HepG2 (cell line): ENCODE results near the gene DVL3. TPM values are rescaled to one million over a fixed set of nuclear protein-coding genes. Genes with fewer than 3 reads are reported as not detected.

Source experiments
- HNF4A ChIP-seq: sonication (generic); formaldehyde crosslinking; IDR thresholded peaks from 2 replicates; pipeline ENCODE4 v1.4.0; 2020; ENCODE audit warnings: missing genetic modification reagents
- NCOA5 ChIP-seq: sonication (generic); formaldehyde crosslinking; IDR thresholded peaks from 2 replicates; pipeline ENCODE4 v1.4.0; 2020; ENCODE audit warnings: missing genetic modification reagents
- ZNF224 ChIP-seq: sonication (generic); formaldehyde crosslinking; IDR thresholded peaks from 2 replicates; pipeline ENCODE4 v1.5.0; 2020; ENCODE audit warnings: mild to moderate bottlenecking, missing genetic modification reagents
- ZNF558 ChIP-seq: sonication (generic); formaldehyde crosslinking; IDR thresholded peaks from 2 replicates; pipeline ENCODE4 v1.9.0; 2022; ENCODE audit warnings: mild to moderate bottlenecking, missing genetic modification reagents, borderline replicate concordance
- ZNF776 ChIP-seq: sonication (generic); formaldehyde crosslinking; IDR thresholded peaks from 2 replicates; pipeline ENCODE4 v1.4.0; 2020; ENCODE audit warnings: mild to moderate bottlenecking, missing genetic modification reagents
- ZNF800 ChIP-seq: sonication (generic); formaldehyde crosslinking; IDR thresholded peaks from 2 replicates; pipeline ENCODE4 v1.4.0; 2020; ENCODE audit warnings: missing genetic modification reagents
- polyA plus RNA-seq, 8 experiments: library from polyadenylated mRNA; depleted of rRNA in 3 of 8; stranded (reverse) in 7 of 8; unstranded in 1 of 8; fragments of >200 nt; fragmentation: Illumina TruSeq in 4 of 8; extraction: Trizol in 4 of 8; gene quantifications; 2 replicates each; pipeline versions ENCODE4 v1.2.1 to v1.2.3, GENCODE V29; 2011 to 2016; ENCODE audit warnings: low read depth in 4 of 8, missing spikeins in 1 of 8, mixed read lengths in 1 of 8; ENCODE audit not compliant: insufficient read depth in 1 of 8
- total RNA-seq, 5 experiments: library from RNA; depleted of rRNA; stranded (reverse); fragments of >200 nt; fragmentation: Illumina TruSeq; extraction: Trizol; gene quantifications; 2 replicates each; pipeline ENCODE4 v1.2.3, GENCODE V29; 2016; ENCODE audit warnings: low read depth in 1 of 5
- TF ChIP-seq, protein P1 (sequence below): sonication (generic); formaldehyde crosslinking; IDR thresholded peaks from 2 replicates; pipeline ENCODE4 v1.4.0; 2020; ENCODE audit warnings: low read depth, mild to moderate bottlenecking, missing genetic modification reagents
- TF ChIP-seq, protein P2 (sequence below): sonication (generic); formaldehyde crosslinking; conservative IDR thresholded peaks from 2 replicates; pipeline ENCODE4 v1.8.0; 2022; ENCODE audit warnings: mild to moderate bottlenecking, moderate library complexity, missing genetic modification reagents
- TF ChIP-seq, protein P3 (sequence below): fragments of 450-650 bp; IDR thresholded peaks from 2 replicates; pipeline ENCODE4 v1.6.1; 2017; ENCODE audit warnings: mild to moderate bottlenecking
- TF ChIP-seq, protein P4 (sequence below): sonication (generic); formaldehyde crosslinking; IDR thresholded peaks from 2 replicates; pipeline ENCODE4 v1.5.0; 2020; ENCODE audit warnings: mild to moderate bottlenecking, missing genetic modification reagents, borderline replicate concordance
- TF ChIP-seq, protein P5 (sequence below): sonication (generic); formaldehyde crosslinking; IDR thresholded peaks from 2 replicates; pipeline ENCODE4 v1.4.0; 2020; ENCODE audit warnings: missing genetic modification reagents, borderline replicate concordance
- TF ChIP-seq, protein P6 (sequence below): sonication (generic); formaldehyde crosslinking; IDR thresholded peaks from 2 replicates; pipeline ENCODE4 v1.5.1; 2020; ENCODE audit warnings: missing genetic modification reagents, mild to moderate bottlenecking, borderline replicate concordance

The DVL3 gene
- total and polyA plus RNA-seq, 2 of the 13 experiments (the other 11 are each of a cell fraction or from before 2014, with no cell fraction given), result 29.0 to 36.1 TPM

- TF ChIP-seq, protein P1, sequence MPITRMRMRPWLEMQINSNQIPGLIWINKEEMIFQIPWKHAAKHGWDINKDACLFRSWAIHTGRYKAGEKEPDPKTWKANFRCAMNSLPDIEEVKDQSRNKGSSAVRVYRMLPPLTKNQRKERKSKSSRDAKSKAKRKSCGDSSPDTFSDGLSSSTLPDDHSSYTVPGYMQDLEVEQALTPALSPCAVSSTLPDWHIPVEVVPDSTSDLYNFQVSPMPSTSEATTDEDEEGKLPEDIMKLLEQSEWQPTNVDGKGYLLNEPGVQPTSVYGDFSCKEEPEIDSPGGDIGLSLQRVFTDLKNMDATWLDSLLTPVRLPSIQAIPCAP (CRISPR knock-in tag), result 0 out of 2 replicates have a peak, but pooled peaks have one; percentile 32
- TF ChIP-seq, protein P2, sequence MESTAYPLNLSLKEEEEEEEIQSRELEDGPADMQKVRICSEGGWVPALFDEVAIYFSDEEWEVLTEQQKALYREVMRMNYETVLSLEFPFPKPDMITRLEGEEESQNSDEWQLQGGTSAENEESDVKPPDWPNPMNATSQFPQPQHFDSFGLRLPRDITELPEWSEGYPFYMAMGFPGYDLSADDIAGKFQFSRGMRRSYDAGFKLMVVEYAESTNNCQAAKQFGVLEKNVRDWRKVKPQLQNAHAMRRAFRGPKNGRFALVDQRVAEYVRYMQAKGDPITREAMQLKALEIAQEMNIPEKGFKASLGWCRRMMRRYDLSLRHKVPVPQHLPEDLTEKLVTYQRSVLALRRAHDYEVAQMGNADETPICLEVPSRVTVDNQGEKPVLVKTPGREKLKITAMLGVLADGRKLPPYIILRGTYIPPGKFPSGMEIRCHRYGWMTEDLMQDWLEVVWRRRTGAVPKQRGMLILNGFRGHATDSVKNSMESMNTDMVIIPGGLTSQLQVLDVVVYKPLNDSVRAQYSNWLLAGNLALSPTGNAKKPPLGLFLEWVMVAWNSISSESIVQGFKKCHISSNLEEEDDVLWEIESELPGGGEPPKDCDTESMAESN (CRISPR knock-in tag), result 0 out of 2 replicates have a peak, but pooled peaks have one; percentile 63
- TF ChIP-seq, protein P3, sequence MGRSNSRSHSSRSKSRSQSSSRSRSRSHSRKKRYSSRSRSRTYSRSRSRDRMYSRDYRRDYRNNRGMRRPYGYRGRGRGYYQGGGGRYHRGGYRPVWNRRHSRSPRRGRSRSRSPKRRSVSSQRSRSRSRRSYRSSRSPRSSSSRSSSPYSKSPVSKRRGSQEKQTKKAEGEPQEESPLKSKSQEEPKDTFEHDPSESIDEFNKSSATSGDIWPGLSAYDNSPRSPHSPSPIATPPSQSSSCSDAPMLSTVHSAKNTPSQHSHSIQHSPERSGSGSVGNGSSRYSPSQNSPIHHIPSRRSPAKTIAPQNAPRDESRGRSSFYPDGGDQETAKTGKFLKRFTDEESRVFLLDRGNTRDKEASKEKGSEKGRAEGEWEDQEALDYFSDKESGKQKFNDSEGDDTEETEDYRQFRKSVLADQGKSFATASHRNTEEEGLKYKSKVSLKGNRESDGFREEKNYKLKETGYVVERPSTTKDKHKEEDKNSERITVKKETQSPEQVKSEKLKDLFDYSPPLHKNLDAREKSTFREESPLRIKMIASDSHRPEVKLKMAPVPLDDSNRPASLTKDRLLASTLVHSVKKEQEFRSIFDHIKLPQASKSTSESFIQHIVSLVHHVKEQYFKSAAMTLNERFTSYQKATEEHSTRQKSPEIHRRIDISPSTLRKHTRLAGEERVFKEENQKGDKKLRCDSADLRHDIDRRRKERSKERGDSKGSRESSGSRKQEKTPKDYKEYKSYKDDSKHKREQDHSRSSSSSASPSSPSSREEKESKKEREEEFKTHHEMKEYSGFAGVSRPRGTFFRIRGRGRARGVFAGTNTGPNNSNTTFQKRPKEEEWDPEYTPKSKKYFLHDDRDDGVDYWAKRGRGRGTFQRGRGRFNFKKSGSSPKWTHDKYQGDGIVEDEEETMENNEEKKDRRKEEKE, result no peak
- no peak for TF ChIP-seq HNF4A (CRISPR knock-in tag)
- peak; percentile 20; the same call in 1 of the 2 replicates for TF ChIP-seq ZNF800
- peak; percentile 49; the same call in 1 of the 2 replicates for TF ChIP-seq ZNF558
- no peak for TF ChIP-seq NCOA5 (CRISPR knock-in tag)
- peak; percentile 73 for TF ChIP-seq ZNF776 (CRISPR knock-in tag)
- TF ChIP-seq, protein P4, sequence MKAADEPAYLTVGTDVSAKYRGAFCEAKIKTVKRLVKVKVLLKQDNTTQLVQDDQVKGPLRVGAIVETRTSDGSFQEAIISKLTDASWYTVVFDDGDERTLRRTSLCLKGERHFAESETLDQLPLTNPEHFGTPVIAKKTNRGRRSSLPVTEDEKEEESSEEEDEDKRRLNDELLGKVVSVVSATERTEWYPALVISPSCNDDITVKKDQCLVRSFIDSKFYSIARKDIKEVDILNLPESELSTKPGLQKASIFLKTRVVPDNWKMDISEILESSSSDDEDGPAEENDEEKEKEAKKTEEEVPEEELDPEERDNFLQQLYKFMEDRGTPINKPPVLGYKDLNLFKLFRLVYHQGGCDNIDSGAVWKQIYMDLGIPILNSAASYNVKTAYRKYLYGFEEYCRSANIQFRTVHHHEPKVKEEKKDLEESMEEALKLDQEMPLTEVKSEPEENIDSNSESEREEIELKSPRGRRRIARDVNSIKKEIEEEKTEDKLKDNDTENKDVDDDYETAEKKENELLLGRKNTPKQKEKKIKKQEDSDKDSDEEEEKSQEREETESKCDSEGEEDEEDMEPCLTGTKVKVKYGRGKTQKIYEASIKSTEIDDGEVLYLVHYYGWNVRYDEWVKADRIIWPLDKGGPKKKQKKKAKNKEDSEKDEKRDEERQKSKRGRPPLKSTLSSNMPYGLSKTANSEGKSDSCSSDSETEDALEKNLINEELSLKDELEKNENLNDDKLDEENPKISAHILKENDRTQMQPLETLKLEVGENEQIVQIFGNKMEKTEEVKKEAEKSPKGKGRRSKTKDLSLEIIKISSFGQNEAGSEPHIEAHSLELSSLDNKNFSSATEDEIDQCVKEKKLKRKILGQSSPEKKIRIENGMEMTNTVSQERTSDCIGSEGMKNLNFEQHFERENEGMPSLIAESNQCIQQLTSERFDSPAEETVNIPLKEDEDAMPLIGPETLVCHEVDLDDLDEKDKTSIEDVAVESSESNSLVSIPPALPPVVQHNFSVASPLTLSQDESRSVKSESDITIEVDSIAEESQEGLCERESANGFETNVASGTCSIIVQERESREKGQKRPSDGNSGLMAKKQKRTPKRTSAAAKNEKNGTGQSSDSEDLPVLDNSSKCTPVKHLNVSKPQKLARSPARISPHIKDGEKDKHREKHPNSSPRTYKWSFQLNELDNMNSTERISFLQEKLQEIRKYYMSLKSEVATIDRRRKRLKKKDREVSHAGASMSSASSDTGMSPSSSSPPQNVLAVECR (CRISPR knock-in tag), result peak; percentile 70; the same call in 1 of the 2 replicates
- TF ChIP-seq, protein P5, sequence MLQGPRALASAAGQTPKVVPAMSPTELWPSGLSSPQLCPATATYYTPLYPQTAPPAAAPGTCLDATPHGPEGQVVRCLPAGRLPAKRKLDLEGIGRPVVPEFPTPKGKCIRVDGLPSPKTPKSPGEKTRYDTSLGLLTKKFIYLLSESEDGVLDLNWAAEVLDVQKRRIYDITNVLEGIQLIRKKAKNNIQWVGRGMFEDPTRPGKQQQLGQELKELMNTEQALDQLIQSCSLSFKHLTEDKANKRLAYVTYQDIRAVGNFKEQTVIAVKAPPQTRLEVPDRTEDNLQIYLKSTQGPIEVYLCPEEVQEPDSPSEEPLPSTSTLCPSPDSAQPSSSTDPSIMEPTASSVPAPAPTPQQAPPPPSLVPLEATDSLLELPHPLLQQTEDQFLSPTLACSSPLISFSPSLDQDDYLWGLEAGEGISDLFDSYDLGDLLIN (CRISPR knock-in tag), result peak; percentile 56; the same call in 1 of the 2 replicates
- TF ChIP-seq, protein P6, sequence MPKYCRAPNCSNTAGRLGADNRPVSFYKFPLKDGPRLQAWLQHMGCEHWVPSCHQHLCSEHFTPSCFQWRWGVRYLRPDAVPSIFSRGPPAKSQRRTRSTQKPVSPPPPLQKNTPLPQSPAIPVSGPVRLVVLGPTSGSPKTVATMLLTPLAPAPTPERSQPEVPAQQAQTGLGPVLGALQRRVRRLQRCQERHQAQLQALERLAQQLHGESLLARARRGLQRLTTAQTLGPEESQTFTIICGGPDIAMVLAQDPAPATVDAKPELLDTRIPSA, result no peak; the same call in 1 of the 2 replicates
- peak; percentile 18; the same call in 1 of the 2 replicates for TF ChIP-seq ZNF224 (CRISPR knock-in tag)
Measured at GRCh38 chr3:184133840-184134745, 21.1 kb upstream of the DVL3 start (continued).
